ENCODE data around the gene PCOLCE2. TPM values are rescaled to one million over a fixed set of nuclear protein-coding genes. Genes with fewer than 3 reads are reported as not detected.

The PCOLCE2 gene
- total RNA-seq, 2 donors from 2014 or later: not detected

GRCh38 chr3:142796823-142797222, 92.1 kb downstream of the PCOLCE2 start:
- DNase-seq (ENCODE audit: low spot score in 2 of 2) (no peak), ATAC-seq (no peak)
- Mint-ChIP-seq H3K36me3 (peaks cover 0 to 7% of the 10 kb centered on the region in 2 donors), H3K9me3 (no peaks in the 10 kb centered on the region), H3K27ac (no peak overlapping the region)

- no peak for DNase-seq (ENCODE audit: low spot score in 2 of 2)
Measured at GRCh38 chr3:142795332-142795731, 93.6 kb downstream of the PCOLCE2 start.

GRCh38 chr3:142794508-142794907, 94.4 kb downstream of the PCOLCE2 start:
- ATAC-seq: no peak
- no peak for DNase-seq (ENCODE audit: low spot score in 2 of 2)
- no peak overlapping the region for H3K27ac Mint-ChIP-seq
- H3K9me3 Mint-ChIP-seq: no peaks in the 10 kb centered on the region
- H3K36me3 Mint-ChIP-seq: peaks cover 0 to 7% of the 10 kb centered on the region in 2 donors

More at GRCh38 chr3:142795332-142795731, 93.6 kb downstream of the PCOLCE2 start:
- ATAC-seq: no peak
- H3K27ac Mint-ChIP-seq: no peak overlapping the region
- H3K36me3 Mint-ChIP-seq: peaks cover 0 to 7% of the 10 kb centered on the region in 2 donors
- no peaks in the 10 kb centered on the region for H3K9me3 Mint-ChIP-seq

- H3K9me3 Mint-ChIP-seq: no peaks in the 10 kb centered on the region
- no peaks in the 10 kb centered on the region for H3K36me3 Mint-ChIP-seq
- DNase-seq (ENCODE audit: low spot score in 2 of 2) (no peak), ATAC-seq (no peak)
- no peak overlapping the region for H3K27ac Mint-ChIP-seq
Measured at GRCh38 chr3:142787719-142788118, 101.2 kb downstream of the PCOLCE2 start.

GRCh38 chr3:142785996-142786395, 102.9 kb downstream of the PCOLCE2 start:
- Mint-ChIP-seq H3K9me3 (no peaks in the 10 kb centered on the region), H3K36me3 (no peaks in the 10 kb centered on the region), H3K27ac (no peak overlapping the region)
- ATAC-seq (no peak), DNase-seq (ENCODE audit: low spot score in 2 of 2) (no peak)

GRCh38 chr3:142784228-142784627, 104.7 kb downstream of the PCOLCE2 start:
- DNase-seq (ENCODE audit: low spot score in 2 of 2): no peak
- H3K27ac Mint-ChIP-seq: no peak overlapping the region
- H3K9me3 Mint-ChIP-seq: no peaks in the 10 kb centered on the region
- H3K36me3 Mint-ChIP-seq: no peaks in the 10 kb centered on the region
- no peak for ATAC-seq

- ATAC-seq: no peak
Measured at GRCh38 chr3:142782616-142783015, 106.3 kb downstream of the PCOLCE2 start.

GRCh38 chr3:142779591-142779990, 109.3 kb downstream of the PCOLCE2 start:
- Mint-ChIP-seq H3K9me3 (no peaks in the 10 kb centered on the region), H3K36me3 (no peaks in the 10 kb centered on the region), H3K27ac (no peak overlapping the region)
- ATAC-seq (no peak), DNase-seq (ENCODE audit: low spot score in 2 of 2) (no peak)

More at GRCh38 chr3:142782616-142783015, 106.3 kb downstream of the PCOLCE2 start:
- H3K27ac Mint-ChIP-seq: no peak overlapping the region
- no peak for DNase-seq (ENCODE audit: low spot score in 2 of 2)
- no peaks in the 10 kb centered on the region for H3K36me3 Mint-ChIP-seq
- H3K9me3 Mint-ChIP-seq: no peaks in the 10 kb centered on the region

- DNase-seq (ENCODE audit: low spot score in 2 of 2) (no peak), ATAC-seq (no peak)
- H3K27ac Mint-ChIP-seq: no peak overlapping the region
- no peaks in the 10 kb centered on the region for H3K36me3 Mint-ChIP-seq
- H3K9me3 Mint-ChIP-seq: no peaks in the 10 kb centered on the region
Measured at GRCh38 chr3:142778541-142778940, 110.3 kb downstream of the PCOLCE2 start.

GRCh38 chr3:142777927-142778326, 111.0 kb downstream of the PCOLCE2 start:
- DNase-seq (ENCODE audit: low spot score in 2 of 2) (no peak), ATAC-seq (no peak)
- peaks cover 0 to 3% of the 10 kb centered on the region in 2 donors for H3K36me3 Mint-ChIP-seq
- no peaks in the 10 kb centered on the region for H3K9me3 Mint-ChIP-seq
- H3K27ac Mint-ChIP-seq: no peak overlapping the region

- H3K27ac Mint-ChIP-seq: no peak overlapping the region
- H3K36me3 Mint-ChIP-seq: peaks cover 13 to 22% of the 10 kb centered on the region in 2 donors
- ATAC-seq (no peak), DNase-seq (ENCODE audit: low spot score in 2 of 2) (no peak)
- peaks cover 6 to 12% of the 10 kb centered on the region in 2 donors for H3K9me3 Mint-ChIP-seq
Measured at GRCh38 chr3:142768338-142768737, 120.5 kb downstream of the PCOLCE2 start.

Other genes with a start within 250 kb of the PCOLCE2 start
- 1 to 10 TPM; 3.1 to 9.7 TPM for gene TRPC1, start 165.0 kb downstream of the PCOLCE2 start, total RNA-seq
- not detected for gene PAQR9, start 74.6 kb upstream of the PCOLCE2 start, total RNA-seq
- 100 to 1,000 TPM; 142 to 183 TPM for gene U2SURP, start 112.5 kb upstream of the PCOLCE2 start, total RNA-seq
- gene CHST2, start 230.7 kb upstream of the PCOLCE2 start, total RNA-seq: 1 to 10 TPM; 1.9 to 8.0 TPM

Data from activated naive CD4-positive, alpha-beta T cell treated with anti-CD3 and anti-CD28 coated beads, Interleukin-2, amount 50 U/mL, for 72 hours (primary cell).